ENCODE data around the gene ARHGAP28. TPM values are rescaled to one million over a fixed set of nuclear protein-coding genes. Genes with fewer than 3 reads are reported as not detected.

ARHGAP28 gene
- total RNA-seq, 2 experiments from 2014 or later, result not detected

GRCh38 chr18:6746386-6746960 lies 17.0 kb downstream of the ARHGAP28 start:
- CTCF ChIA-PET, result no interaction called here
- ATAC-seq (no peak), DNase-seq (no peak)
- TF ChIP-seq CTCF (IDR thresholded peaks at IDR 0.05), result no peak
- Mint-ChIP-seq H3K4me3 (no peak overlapping the region), H3K27ac (no peak overlapping the region), H3K27me3 (peaks cover 1% of the 10 kb centered on the region), H3K9me3 (peaks cover 2% of the 10 kb centered on the region), H3K4me1 (ENCODE audit: low read depth) (no peaks in the 10 kb centered on the region), H3K36me3 (ENCODE audit: low read depth) (no peaks in the 10 kb centered on the region)
- intact Hi-C loops (cut with micrococcal nuclease), result no loop called here
- POLR2A ChIA-PET, result no interaction called here

GRCh38 chr18:6747646-6748045 lies 18.1 kb downstream of the ARHGAP28 start:
- intact Hi-C loops (cut with micrococcal nuclease), result no loop called here
- TF ChIP-seq CTCF (IDR thresholded peaks at IDR 0.05), result no peak
- no peak for ATAC-seq
- Mint-ChIP-seq H3K36me3 (ENCODE audit: low read depth) (no peaks in the 10 kb centered on the region), H3K27ac (no peak overlapping the region), H3K4me1 (ENCODE audit: low read depth) (no peaks in the 10 kb centered on the region), H3K9me3 (peaks cover 2% of the 10 kb centered on the region), H3K4me3 (no peak overlapping the region), H3K27me3 (no peaks in the 10 kb centered on the region)
- POLR2A ChIA-PET, result no interaction called here
- CTCF ChIA-PET, result no interaction called here
- DNase-seq, result no peak

- peaks cover 2% of the 10 kb centered on the region for H3K9me3 Mint-ChIP-seq
- no peaks in the 10 kb centered on the region for H3K36me3 Mint-ChIP-seq (ENCODE audit: low read depth)
- intact Hi-C loops (cut with micrococcal nuclease), result no loop called here
- ChIA-PET CTCF (no interaction called here), POLR2A (no interaction called here)
- no peak for TF ChIP-seq CTCF (IDR thresholded peaks at IDR 0.05)
- no peak overlapping the region for H3K27ac Mint-ChIP-seq
- H3K4me1 Mint-ChIP-seq (ENCODE audit: low read depth), result no peaks in the 10 kb centered on the region
- H3K4me3 Mint-ChIP-seq, result no peak overlapping the region
- ATAC-seq (no peak), DNase-seq (no peak)
- H3K27me3 Mint-ChIP-seq, result no peaks in the 10 kb centered on the region
These were observed 18.7 kb downstream of the ARHGAP28 start for GRCh38 chr18:6748241-6748640.

GRCh38 chr18:6750411-6750810 lies 20.9 kb downstream of the ARHGAP28 start:
- Mint-ChIP-seq H3K36me3 (ENCODE audit: low read depth) (no peaks in the 10 kb centered on the region), H3K4me1 (ENCODE audit: low read depth) (no peaks in the 10 kb centered on the region), H3K4me3 (no peak overlapping the region), H3K27me3 (no peaks in the 10 kb centered on the region), H3K9me3 (peaks cover 2% of the 10 kb centered on the region), H3K27ac (no peak overlapping the region)
- ChIA-PET CTCF (no interaction called here), POLR2A (no interaction called here)
- no peak for TF ChIP-seq CTCF (IDR thresholded peaks at IDR 0.05)
- ATAC-seq (no peak), DNase-seq (no peak)
- intact Hi-C loops (cut with micrococcal nuclease), result no loop called here

- Mint-ChIP-seq H3K4me1 (ENCODE audit: low read depth) (no peaks in the 10 kb centered on the region), H3K4me3 (no peak overlapping the region), H3K27me3 (no peaks in the 10 kb centered on the region), H3K9me3 (peaks cover 2% of the 10 kb centered on the region), H3K27ac (no peak overlapping the region), H3K36me3 (ENCODE audit: low read depth) (no peaks in the 10 kb centered on the region)
- TF ChIP-seq CTCF (IDR thresholded peaks at IDR 0.05), result no peak
- ChIA-PET CTCF (no interaction called here), POLR2A (no interaction called here)
- intact Hi-C loops (cut with micrococcal nuclease), result no loop called here
- DNase-seq (no peak), ATAC-seq (no peak)
These were observed 21.7 kb downstream of the ARHGAP28 start for GRCh38 chr18:6751222-6751621.
